Endothelial cell of umbilical vein (primary cell): ENCODE measurements around the gene GTF3C6. TPM values are rescaled to one million over a fixed set of nuclear protein-coding genes. Genes with fewer than 3 reads are reported as not detected.

Experiments
- BruUV-seq: library from RNA; stranded (reverse); fragments of 400-500 nt; replicated peaks from 2 replicates; lab custom pipeline; 2021; lab: Mats Ljungman, UMichigan
- CTCF ChIA-PET: fragments of 300-600, 350-600 bp; sonication (Branson Sonifier 250); formaldehyde crosslinking; loops from one replicate; lab custom pipeline; 2021; ENCODE audit warnings: antibody characterized with exemption, inconsistent platforms; lab: Charles Lee
- POLR2A ChIA-PET: fragments of 300-600, 350-600 bp; sonication (Branson Sonifier 250); formaldehyde crosslinking; loops from one replicate; lab custom pipeline; 2021; ENCODE audit warnings: antibody characterized with exemption, inconsistent platforms; lab: Charles Lee
- DNase-seq: peaks from one replicate; pipeline ENCODE4 v3.0.0-alpha.2; 2011; ENCODE audit warnings: low read depth, low spot score
- FAIRE-seq: peaks from 2 replicates; lab custom pipeline; 2011; peaks lifted over from hg19 to GRCh38; lab: Jason Lieb, UNC
- H2AFZ ChIP-seq: 2 replicates; pipeline ENCODE4 v1.6.0; 2012; ENCODE audit warnings: low read depth, low read length, control low read depth, inconsistent platforms
- H3K27ac ChIP-seq: 2 replicates; pipeline ENCODE4 v1.5.1; 2011; ENCODE audit warnings: low read depth, mild to moderate bottlenecking, control low read depth, low read length, moderate library complexity; ENCODE audit not compliant: insufficient read depth
- H3K27me3 ChIP-seq, 2 experiments: 2 replicates each; pipeline versions ENCODE4 v1.6.0 to v1.6.1; 2011; ENCODE audit warnings: low read length in 2 of 2, mixed read lengths in 1 of 2; ENCODE audit not compliant: control insufficient read depth in 2 of 2, insufficient read depth in 2 of 2
- H3K36me3 ChIP-seq, 2 experiments: 2 replicates in 1 of 2; 3 replicates in 1 of 2; pipeline ENCODE4 v1.5.1; 2011; ENCODE audit warnings: low read length in 2 of 2, mild to moderate bottlenecking in 1 of 2, moderate library complexity in 1 of 2; ENCODE audit not compliant: control insufficient read depth in 2 of 2, insufficient read depth in 2 of 2; ENCODE audit errors: extremely low read depth in 1 of 2
- H3K4me1 ChIP-seq: 3 replicates; pipeline ENCODE4 v1.5.1; 2011; ENCODE audit warnings: mild to moderate bottlenecking, low read length; ENCODE audit not compliant: control insufficient read depth, insufficient read depth; ENCODE audit errors: extremely low read depth
- H3K4me2 ChIP-seq: 2 replicates; pipeline ENCODE4 v1.6.1; 2011; ENCODE audit warnings: low read length, control low read depth, mixed read lengths; ENCODE audit not compliant: insufficient read depth
- H3K4me3 ChIP-seq, 3 experiments: fragments of 200-600 bp in 1 of 3; sonication (generic), shearing (Covaris generic) in 1 of 3; replicated peaks in 1 of 3; 2 replicates each; pipeline ENCODE4 v1.5.1; 2011 to 2016; ENCODE audit warnings: control low read depth in 3 of 3, low read length in 3 of 3, mild to moderate bottlenecking in 2 of 3, inconsistent platforms in 1 of 3, low read depth in 1 of 3, moderate library complexity in 1 of 3; ENCODE audit not compliant: insufficient read depth in 1 of 3
- H3K79me2 ChIP-seq: 2 replicates; pipeline ENCODE4 v1.6.0; 2012; ENCODE audit warnings: low read length, inconsistent platforms; ENCODE audit not compliant: control insufficient read depth, insufficient read depth
- H3K9ac ChIP-seq: replicated peaks from 2 replicates; pipeline ENCODE3; 2011; ENCODE audit warnings: low read length, control low read depth; ENCODE audit not compliant: insufficient read depth; ENCODE audit errors: extremely low read depth
- H3K9me1 ChIP-seq: replicated peaks from 3 replicates; pipeline ENCODE4 v1.6.0; 2011; ENCODE audit warnings: mild to moderate bottlenecking, low read length; ENCODE audit not compliant: control insufficient read depth, insufficient read depth; ENCODE audit errors: extremely low read depth
- H3K9me3 ChIP-seq: replicated peaks from 2 replicates; pipeline ENCODE4 v1.5.1; 2012; ENCODE audit warnings: low read length, inconsistent platforms; ENCODE audit not compliant: control insufficient read depth, insufficient read depth
- H4K20me1 ChIP-seq: replicated peaks from 2 replicates; pipeline ENCODE3; 2011; ENCODE audit warnings: mild to moderate bottlenecking, low read length; ENCODE audit not compliant: control insufficient read depth, insufficient read depth; ENCODE audit errors: extremely low read depth
- CTCF ChIP-seq, 2 donors: IDR thresholded peaks; 1 replicate in 1 of 2; 2 replicates in 1 of 2; pipeline ENCODE4 v1.5.1; 2011; ENCODE audit warnings: low read length in 2 of 2, mild to moderate bottlenecking in 2 of 2, moderate library complexity in 2 of 2, control low read depth in 1 of 2, inconsistent platforms in 1 of 2, low read depth in 1 of 2; ENCODE audit not compliant: insufficient read depth in 1 of 2; ENCODE audit errors: extremely low read depth in 1 of 2
- FOS ChIP-seq: IDR thresholded peaks from 2 replicates; pipeline ENCODE4 v1.6.1; 2011; ENCODE audit warnings: mild to moderate bottlenecking, low read length, moderate library complexity, borderline replicate concordance; ENCODE audit not compliant: insufficient read depth
- GATA2 ChIP-seq: IDR thresholded peaks from 2 replicates; pipeline ENCODE4 v1.7.0; 2011; ENCODE audit warnings: low read depth, mild to moderate bottlenecking, moderate library complexity, mixed read lengths, low read length; ENCODE audit not compliant: insufficient read length, insufficient read depth
- JUN ChIP-seq: IDR thresholded peaks from 2 replicates; pipeline ENCODE4 v1.6.1; 2011; ENCODE audit warnings: borderline replicate concordance, low read depth; ENCODE audit not compliant: insufficient read length, insufficient read depth
- MAX ChIP-seq: IDR thresholded peaks from 2 replicates; pipeline ENCODE4 v1.6.1; 2011; ENCODE audit not compliant: insufficient read depth, insufficient read length
- MYC ChIP-seq: IDR thresholded peaks from one replicate; pipeline ENCODE4 v1.6.1; 2011; ENCODE audit warnings: mild to moderate bottlenecking, low read depth, low read length
- POLR2A ChIP-seq: IDR thresholded peaks from 2 replicates; pipeline ENCODE4 v1.6.1; 2012; ENCODE audit warnings: low read depth, mild to moderate bottlenecking, control low read depth, low read length
- POLR2AphosphoS5 ChIP-seq: IDR thresholded peaks from 2 replicates; pipeline ENCODE4 v1.6.1; 2012; ENCODE audit warnings: low read depth, mild to moderate bottlenecking, control low read depth, low read length, moderate library complexity; ENCODE audit not compliant: insufficient read depth
- dilution Hi-C: fragments of 300-500 bp; cut with MboI; formaldehyde crosslinking; loops from one replicate; pipeline ENCODE4 v1.15.0; 2019; ENCODE audit warnings: low sequenced_read_pairs; ENCODE audit not compliant: extremely low pct_ligation_motif_present
- intact Hi-C: fragments of 100-400 bp; cut with micrococcal nuclease; formaldehyde crosslinking; loops from one replicate; pipeline ENCODE4 v1.10.0; 2022
- polyA plus RNA-seq, 4 experiments: library from polyadenylated mRNA; depleted of rRNA in 3 of 4; stranded (reverse) in 3 of 4; unstranded in 1 of 4; fragments of >200 nt; gene quantifications; 2 replicates each; pipeline versions ENCODE4 v1.2.1 to v1.2.3, GENCODE V29; 2011 to 2012; ENCODE audit warnings: missing spikeins in 1 of 4
- total RNA-seq: library from RNA; stranded (reverse); gene quantifications from 2 replicates; pipeline ENCODE4 v1.2.3, GENCODE V29; 2021

Gene GTF3C6
- total and polyA plus RNA-seq, 2 donors (not counting 3 experiments of a cell fraction or from before 2014, with no cell fraction given): 12.1 to 88.1 TPM

GRCh38 chr6:110944681-110945151 lies 13.8 kb upstream of the GTF3C6 start:
- peak; percentile 39 for DNase-seq
- Histone ChIP-seq H2AFZ (no peak overlapping the region), H3K4me1 (no peaks in the 10 kb centered on the region), H3K9me3 (no peaks in the 10 kb centered on the region), H3K79me2 (no peaks in the 10 kb centered on the region), H4K20me1 (no peaks in the 10 kb centered on the region), H3K27ac (no peak overlapping the region), H3K27me3 (no peaks in the 10 kb centered on the region), H3K9ac (no peak overlapping the region), H3K36me3 (no peaks in the 10 kb centered on the region), H3K4me3 (no peak overlapping the region), H3K9me1 (no peaks in the 10 kb centered on the region), H3K4me2 (no peak overlapping the region)
- dilution Hi-C loops: no loop called here
- CTCF ChIA-PET: interaction anchor here (0.7 to 1.4 kb wide), 6 partner anchors 9 to 494 kb away, joined by 3 to 7 read pairs (median 4); partner anchors contain the start of gene AMD1
- POLR2A ChIA-PET: no interaction called here
- TF ChIP-seq MAX: no peak
- no peak for TF ChIP-seq GATA2
- TF ChIP-seq POLR2AphosphoS5: no peak
- no peak for TF ChIP-seq CTCF (IDR thresholded peaks at IDR 0.05; ENCODE audit: extremely low read depth in 1 of 2, insufficient read depth in 1 of 2, low read depth in 1 of 2, low read length in 2 of 2)
- no peak for TF ChIP-seq POLR2A
- TF ChIP-seq MYC: no peak
- TF ChIP-seq JUN: peak; percentile 26
- peak; percentile 41 for TF ChIP-seq FOS
- FAIRE-seq: peak; percentile 8
- BruUV-seq: no TSS peak
- intact Hi-C loops: no loop called here
